Measurements from ENCODE around the gene SYTL3.

- TF ChIP-seq POLR2AphosphoS5 (IDR thresholded peaks at IDR 0.05) (no peak), CTCF (IDR thresholded peaks at IDR 0.05) (no peak)
These were observed 149.4 kb downstream of the SYTL3 start for GRCh38 chr6:158799051-158799792.
